Stimulated activated naive B cell treated with anti-CD40 and anti-IgM and Interleukin-4, amounts not matched to agents 10 μg/mL and 1 μg/mL and 100 μg/mL, for 72 hours (primary cell): ENCODE data around the gene GPR142.
"Not testable (repeated sequence)": the region's sequence is repeated elsewhere in the genome, so short reads cannot be mapped to it uniquely, and the experiment has no call there.

ENCODE experiments used
- ATAC-seq, 2 donors: fragments of 150-1000 bp; cut with Tn5 transposase; replicated peaks; 2 replicates each; pipeline ENCODE4 v1.10.0; 2021; ENCODE audit warnings: moderate library complexity in 1 of 2
- DNase-seq: peaks from one replicate; pipeline ENCODE4 v3.0.0; 2021
- H3K27ac Mint-ChIP-seq: one replicate; pipeline ENCODE4 v1.8.0; 2022; ENCODE audit warnings: mild to moderate bottlenecking, mixed read lengths
- H3K27me3 Mint-ChIP-seq, 2 donors: one replicate each; pipeline ENCODE4 v1.8.0; 2022; ENCODE audit warnings: mixed read lengths in 2 of 2
- H3K36me3 Mint-ChIP-seq, 2 donors: one replicate each; pipeline ENCODE4 v1.8.0; 2022; ENCODE audit warnings: mixed read lengths in 2 of 2, mild to moderate bottlenecking in 1 of 2
- H3K4me1 Mint-ChIP-seq, 2 donors: one replicate each; pipeline ENCODE4 v1.8.0; 2022; ENCODE audit warnings: mixed read lengths in 2 of 2, mild to moderate bottlenecking in 1 of 2
- H3K4me3 Mint-ChIP-seq, 2 donors: one replicate each; pipeline ENCODE4 v1.8.0; 2022; ENCODE audit warnings: mild to moderate bottlenecking in 2 of 2, mixed read lengths in 2 of 2, moderate library complexity in 1 of 2
- H3K9me3 Mint-ChIP-seq, 2 donors: one replicate each; pipeline ENCODE4 v1.8.0; 2022; ENCODE audit warnings: mixed read lengths in 2 of 2, mild to moderate bottlenecking in 1 of 2

The GPR142 gene

DNA sequence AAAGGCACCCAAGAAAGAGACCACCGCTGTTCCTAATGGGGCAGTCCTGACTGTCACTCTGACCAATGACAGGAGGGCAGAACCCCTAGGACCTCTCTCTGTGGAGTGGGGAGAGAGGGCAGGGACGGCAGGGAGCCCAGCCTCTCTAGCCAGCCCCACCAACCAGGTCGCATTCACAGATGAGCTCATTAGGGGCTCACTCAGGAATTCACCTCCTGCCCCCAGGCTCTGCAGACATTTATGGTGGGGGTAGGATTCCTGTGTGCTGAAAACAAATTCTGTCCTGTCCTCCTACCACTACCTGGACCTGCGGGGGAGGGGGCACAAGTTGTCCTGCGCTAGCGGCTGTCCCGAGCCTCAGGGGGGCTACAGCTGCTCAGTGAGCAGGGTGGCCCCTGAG lies 36.9 kb downstream of the GPR142 start:
- H3K9me3 Mint-ChIP-seq: peaks cover 3 to 10% of the 10 kb centered on the region in 2 donors
- peaks cover 0 to 4% of the 10 kb centered on the region in 2 donors for H3K4me1 Mint-ChIP-seq
- H3K4me3 Mint-ChIP-seq: no peak overlapping the region
- no peak for ATAC-seq
- H3K27me3 Mint-ChIP-seq: peaks cover 19 to 28% of the 10 kb centered on the region in 2 donors
- DNase-seq: no peak
- no peak overlapping the region for H3K27ac Mint-ChIP-seq
- H3K36me3 Mint-ChIP-seq: peaks cover 0 to 2% of the 10 kb centered on the region in 2 donors

DNA sequence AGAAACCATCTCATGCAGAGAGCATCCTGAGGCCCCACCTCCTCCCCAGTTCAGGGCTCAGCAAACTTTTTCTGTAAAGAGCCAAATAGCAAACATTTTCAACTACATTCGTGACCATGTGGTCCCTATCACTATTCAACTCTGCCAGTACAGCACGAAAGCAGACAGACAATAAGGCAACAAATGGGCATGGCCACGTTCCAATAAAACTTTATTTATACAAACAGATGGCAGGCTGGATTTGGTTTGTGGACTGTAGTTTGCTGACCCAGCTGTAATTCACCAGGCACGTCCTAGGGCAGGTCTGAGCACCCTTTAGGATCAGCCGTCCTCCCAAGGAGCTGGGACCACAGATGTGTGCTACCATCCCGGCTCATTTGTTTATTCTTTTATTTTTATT lies 37.5 kb downstream of the GPR142 start:
- Mint-ChIP-seq H3K4me1 (peaks cover 0 to 4% of the 10 kb centered on the region in 2 donors), H3K4me3 (no peak overlapping the region), H3K36me3 (peaks cover 0 to under 1% of the 10 kb centered on the region in 2 donors), H3K27me3 (peaks cover 13 to 28% of the 10 kb centered on the region in 2 donors), H3K27ac (no peak overlapping the region), H3K9me3 (peaks cover under 1 to 6% of the 10 kb centered on the region in 2 donors)
- no peak for DNase-seq
- no peak for ATAC-seq

DNA sequence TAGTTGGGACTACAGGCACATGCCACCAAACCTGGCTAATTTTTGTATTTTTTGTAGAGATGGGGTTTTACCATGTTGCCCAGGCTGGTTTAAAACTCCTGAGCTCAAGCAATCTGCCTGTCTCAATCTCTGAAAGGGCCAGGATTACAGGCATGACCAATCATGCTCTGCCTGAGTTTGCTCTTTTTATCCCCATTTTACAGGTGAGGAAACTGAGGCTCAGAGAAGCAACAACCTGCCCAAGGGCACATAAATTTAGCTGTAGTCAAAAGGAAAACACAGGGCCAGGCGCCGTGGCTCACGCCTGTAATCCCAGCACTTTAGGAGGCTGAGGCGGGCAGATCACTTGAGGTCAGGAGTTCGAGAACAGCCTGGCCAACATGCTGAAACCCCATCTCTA lies 38.0 kb downstream of the GPR142 start:
- ATAC-seq, H3K36me3 Mint-ChIP-seq, H3K9me3 Mint-ChIP-seq, H3K4me1 Mint-ChIP-seq, DNase-seq, H3K4me3 Mint-ChIP-seq, H3K27ac Mint-ChIP-seq: not testable (repeated sequence)
- peaks cover 13 to 28% of the 10 kb centered on the region in 2 donors for H3K27me3 Mint-ChIP-seq

DNA sequence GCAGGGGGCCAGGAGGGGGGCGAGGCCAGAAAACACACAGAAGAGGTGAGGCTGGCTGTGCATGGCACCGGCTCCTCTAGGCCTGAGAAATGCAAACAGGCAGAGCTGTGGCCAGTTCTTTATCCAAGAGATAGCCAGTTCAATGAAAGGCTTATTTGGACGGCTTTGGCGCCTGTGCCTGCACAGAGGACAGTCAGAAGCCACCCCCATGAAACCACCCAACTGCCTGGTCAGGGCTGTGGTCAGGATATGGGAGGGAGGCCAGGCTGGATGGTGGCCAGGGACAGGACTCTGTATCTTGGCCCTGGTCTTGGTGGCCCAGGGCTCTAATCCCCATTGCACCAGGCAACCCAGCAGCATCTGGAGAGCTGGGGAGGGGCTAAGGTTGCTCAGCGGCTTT lies 40.1 kb downstream of the GPR142 start:
- Mint-ChIP-seq H3K9me3 (peaks cover 0 to 1% of the 10 kb centered on the region in 2 donors), H3K4me1 (peaks cover 0 to 4% of the 10 kb centered on the region in 2 donors), H3K27ac (no peak overlapping the region), H3K36me3 (peaks cover 0 to 5% of the 10 kb centered on the region in 2 donors), H3K27me3 (peaks cover 23 to 28% of the 10 kb centered on the region in 2 donors), H3K4me3 (no peak overlapping the region)
- no peak for ATAC-seq
- DNase-seq: no peak

DNA sequence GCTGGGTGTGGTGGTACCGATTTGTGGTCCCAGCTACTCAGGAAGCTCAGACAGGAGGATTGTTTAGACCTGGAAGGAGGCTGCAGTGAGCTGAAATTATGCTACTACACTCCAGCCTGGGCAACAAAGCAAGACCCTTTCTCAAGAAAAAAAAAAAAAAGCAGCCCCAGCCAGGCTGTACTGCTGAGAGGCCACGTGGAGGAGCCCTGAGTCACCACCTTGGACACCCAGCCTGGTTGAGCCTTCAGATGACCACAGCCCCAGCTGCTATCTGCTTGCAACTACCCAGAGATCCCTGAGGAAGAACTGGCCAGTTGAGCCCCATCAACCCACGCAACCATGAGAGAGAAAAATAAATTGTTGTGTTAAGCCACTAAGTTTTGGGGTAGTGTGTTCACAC lies 41.0 kb downstream of the GPR142 start:
- Mint-ChIP-seq H3K27ac (no peak overlapping the region), H3K4me3 (no peak overlapping the region), H3K4me1 (peaks cover under 1 to 4% of the 10 kb centered on the region in 2 donors), H3K36me3 (peaks cover 0 to 5% of the 10 kb centered on the region in 2 donors), H3K9me3 (peaks cover 0 to 1% of the 10 kb centered on the region in 2 donors), H3K27me3 (peaks cover 23 to 28% of the 10 kb centered on the region in 2 donors)
- DNase-seq (no peak), ATAC-seq (no peak)

DNA sequence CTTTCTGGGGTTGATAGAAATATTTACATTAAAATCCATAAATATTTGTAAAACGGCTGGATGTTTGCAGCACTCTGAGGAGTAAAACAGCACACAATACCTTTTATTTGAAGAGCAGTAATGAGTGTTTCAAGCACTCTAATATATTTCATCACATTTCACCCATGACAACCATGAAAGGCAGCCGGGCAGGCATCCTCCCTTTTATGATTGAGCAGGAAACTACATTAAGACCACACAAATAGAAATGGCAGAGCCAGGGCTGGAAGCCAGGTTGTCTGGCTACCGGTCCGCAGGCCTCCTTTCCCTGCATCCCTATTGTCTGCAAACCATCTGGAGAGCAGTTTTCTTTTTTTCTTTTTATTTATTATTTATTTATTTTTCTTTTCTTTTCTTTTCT lies 41.5 kb downstream of the GPR142 start:
- H3K36me3 Mint-ChIP-seq: peaks cover 0 to 5% of the 10 kb centered on the region in 2 donors
- no peak for DNase-seq
- H3K9me3 Mint-ChIP-seq: peaks cover 0 to 1% of the 10 kb centered on the region in 2 donors
- no peak for ATAC-seq
- peaks cover 5 to 9% of the 10 kb centered on the region in 2 donors for H3K4me1 Mint-ChIP-seq
- no peak overlapping the region for H3K4me3 Mint-ChIP-seq
- H3K27me3 Mint-ChIP-seq: peaks cover 19 to 24% of the 10 kb centered on the region in 2 donors
- H3K27ac Mint-ChIP-seq: no peak overlapping the region

DNA sequence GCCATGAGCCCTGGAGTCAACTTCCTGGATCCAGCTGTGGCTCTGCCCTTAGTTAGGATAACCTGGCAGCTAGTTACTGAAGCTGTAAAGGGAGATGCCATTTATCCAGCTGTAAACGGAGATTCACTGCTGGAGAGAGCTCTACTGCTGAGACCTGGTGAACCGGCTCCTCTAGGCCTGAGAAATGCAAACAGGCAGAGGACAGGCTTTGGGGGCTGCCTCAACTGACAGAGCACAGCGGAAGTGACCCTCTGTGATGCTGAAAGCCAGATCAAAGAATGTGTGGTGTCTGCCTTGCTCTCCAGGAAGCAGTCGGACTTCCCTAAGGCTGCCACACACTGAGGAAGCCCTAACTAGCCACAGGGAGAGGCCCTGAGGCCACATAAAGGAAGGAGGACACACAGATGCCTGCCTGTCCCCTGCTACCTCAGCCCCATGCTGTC lies 42.7 kb downstream of the GPR142 start:
- Mint-ChIP-seq H3K36me3 (peaks cover 0 to 5% of the 10 kb centered on the region in 2 donors), H3K27me3 (peaks cover 14% of the 10 kb centered on the region in 2 donors), H3K27ac (no peak overlapping the region), H3K4me3 (no peak overlapping the region), H3K4me1 (peaks cover 11 to 17% of the 10 kb centered on the region in 2 donors), H3K9me3 (peaks cover 0 to 1% of the 10 kb centered on the region in 2 donors)
- ATAC-seq: no peak
- DNase-seq: no peak

DNA sequence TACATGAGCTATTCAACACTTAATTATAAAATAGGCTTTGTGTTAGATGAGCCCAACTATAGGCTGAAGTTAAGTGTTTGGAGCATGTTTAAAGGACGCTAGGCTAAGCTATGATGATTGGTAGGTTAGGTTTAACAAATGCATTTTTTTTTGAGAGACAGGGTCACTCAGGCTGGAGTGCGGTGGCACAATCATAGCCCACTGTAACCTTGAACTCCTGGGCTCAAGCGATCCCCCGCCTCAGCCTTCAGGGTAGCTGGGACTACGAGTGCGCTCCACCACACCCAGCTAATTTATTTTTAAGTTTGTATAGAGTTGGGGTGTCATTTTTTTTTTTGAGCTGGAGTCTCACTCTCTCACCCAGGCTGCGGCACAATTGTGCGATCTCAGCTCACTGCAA lies 45.3 kb downstream of the GPR142 start:
- H3K36me3 Mint-ChIP-seq: peaks cover 0 to 5% of the 10 kb centered on the region in 2 donors
- H3K4me3 Mint-ChIP-seq: no peak overlapping the region
- no peak overlapping the region for H3K27ac Mint-ChIP-seq
- DNase-seq (no peak), ATAC-seq (no peak)
- H3K4me1 Mint-ChIP-seq: peaks cover 19 to 32% of the 10 kb centered on the region in 2 donors
- H3K27me3 Mint-ChIP-seq: peaks cover 0 to 14% of the 10 kb centered on the region in 2 donors
- H3K9me3 Mint-ChIP-seq: peaks cover 0 to 1% of the 10 kb centered on the region in 2 donors

DNA sequence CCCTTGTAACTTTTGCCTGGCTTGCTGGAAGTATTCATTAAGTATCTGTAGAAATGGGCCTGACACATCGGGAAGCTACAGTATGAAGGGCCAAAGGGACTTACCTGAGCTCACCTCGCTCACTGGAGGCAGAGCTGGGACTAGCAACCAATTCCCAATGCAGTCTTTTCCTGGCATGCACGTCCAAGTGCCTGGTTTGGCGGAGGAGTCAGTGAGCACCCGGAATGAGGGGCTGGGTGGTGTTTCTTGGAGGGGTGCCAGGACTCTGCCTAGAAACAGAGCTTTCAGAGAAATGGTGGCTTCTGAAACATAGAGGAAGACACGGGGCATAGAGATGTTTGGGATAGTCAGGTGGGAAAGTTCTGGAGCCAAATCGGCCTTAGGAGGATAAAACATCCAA lies 46.2 kb downstream of the GPR142 start:
- no peak for ATAC-seq
- peaks cover 0 to 5% of the 10 kb centered on the region in 2 donors for H3K36me3 Mint-ChIP-seq
- peaks cover 0 to 1% of the 10 kb centered on the region in 2 donors for H3K9me3 Mint-ChIP-seq
- H3K27me3 Mint-ChIP-seq: peaks cover 0 to 17% of the 10 kb centered on the region in 2 donors
- no peak overlapping the region for H3K4me3 Mint-ChIP-seq
- H3K27ac Mint-ChIP-seq: no peak overlapping the region
- DNase-seq: no peak
- H3K4me1 Mint-ChIP-seq: peaks cover 21 to 34% of the 10 kb centered on the region in 2 donors

DNA sequence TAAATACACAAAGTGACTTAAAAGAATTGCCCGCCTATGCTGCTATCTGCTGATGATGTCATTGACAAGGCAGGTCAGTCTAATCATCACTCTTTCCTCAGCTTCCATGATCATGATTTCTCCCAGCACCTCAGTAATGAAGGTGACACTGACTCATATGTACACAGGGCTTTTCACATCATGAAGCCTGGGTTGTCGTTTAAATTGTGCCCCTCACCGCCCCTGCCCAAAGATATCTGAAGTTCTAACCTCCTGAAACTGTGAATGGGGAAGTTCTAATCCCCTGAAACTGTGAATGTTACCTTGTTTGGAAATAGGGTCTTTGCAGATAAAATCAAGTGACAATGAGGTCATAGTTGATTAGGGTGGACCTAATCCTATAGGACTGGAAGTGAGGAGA lies 47.2 kb downstream of the GPR142 start:
- Mint-ChIP-seq H3K27ac (peak overlapping the region; percentile 22), H3K4me1 (peaks cover 21 to 34% of the 10 kb centered on the region in 2 donors), H3K27me3 (peaks cover 4 to 19% of the 10 kb centered on the region in 2 donors), H3K4me3 (no peak overlapping the region), H3K9me3 (peaks cover 0 to 1% of the 10 kb centered on the region in 2 donors), H3K36me3 (peaks cover 0 to 5% of the 10 kb centered on the region in 2 donors)
- DNase-seq (no peak), ATAC-seq (peak; percentile 62 to 71)

DNA sequence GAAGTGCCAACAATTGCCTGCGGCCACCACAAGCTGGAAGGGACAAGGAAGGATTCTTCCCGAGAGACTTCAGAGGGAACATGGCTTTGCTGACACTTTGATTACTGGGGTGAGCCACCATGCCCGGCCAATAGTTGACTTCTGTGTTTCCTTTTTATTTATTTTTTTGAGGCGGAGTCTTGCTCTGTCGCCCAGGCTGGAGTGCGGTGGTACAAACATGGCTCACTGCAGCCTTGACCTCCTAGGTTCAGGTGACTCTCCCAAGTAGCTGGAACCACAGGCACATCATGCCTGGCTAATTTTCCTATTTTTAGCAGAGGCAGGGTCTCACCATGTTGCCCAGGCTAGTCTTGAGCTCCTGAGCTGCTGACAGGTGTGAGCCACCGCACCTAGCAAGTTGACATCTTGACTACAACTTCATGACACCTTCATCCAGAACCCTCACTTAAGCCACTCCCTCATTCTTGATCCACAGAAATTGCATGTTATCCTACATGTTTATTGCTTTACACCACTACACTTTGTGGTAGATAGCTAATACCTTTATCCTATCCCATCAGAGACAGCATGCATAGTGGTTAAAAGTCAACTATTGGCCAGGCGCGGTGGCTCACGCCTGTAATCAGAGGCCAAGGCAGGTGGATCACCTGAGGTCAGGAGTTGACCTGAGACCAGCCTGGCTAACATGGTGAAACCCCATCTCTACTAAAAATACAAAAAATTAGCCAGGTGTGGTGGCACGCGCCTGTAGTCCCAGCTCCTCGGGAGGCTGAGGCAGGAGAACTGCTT lies 48.5 kb downstream of the GPR142 start:
- DNase-seq (no peak), ATAC-seq (no peak)
- H3K27ac Mint-ChIP-seq: no peak overlapping the region

DNA sequence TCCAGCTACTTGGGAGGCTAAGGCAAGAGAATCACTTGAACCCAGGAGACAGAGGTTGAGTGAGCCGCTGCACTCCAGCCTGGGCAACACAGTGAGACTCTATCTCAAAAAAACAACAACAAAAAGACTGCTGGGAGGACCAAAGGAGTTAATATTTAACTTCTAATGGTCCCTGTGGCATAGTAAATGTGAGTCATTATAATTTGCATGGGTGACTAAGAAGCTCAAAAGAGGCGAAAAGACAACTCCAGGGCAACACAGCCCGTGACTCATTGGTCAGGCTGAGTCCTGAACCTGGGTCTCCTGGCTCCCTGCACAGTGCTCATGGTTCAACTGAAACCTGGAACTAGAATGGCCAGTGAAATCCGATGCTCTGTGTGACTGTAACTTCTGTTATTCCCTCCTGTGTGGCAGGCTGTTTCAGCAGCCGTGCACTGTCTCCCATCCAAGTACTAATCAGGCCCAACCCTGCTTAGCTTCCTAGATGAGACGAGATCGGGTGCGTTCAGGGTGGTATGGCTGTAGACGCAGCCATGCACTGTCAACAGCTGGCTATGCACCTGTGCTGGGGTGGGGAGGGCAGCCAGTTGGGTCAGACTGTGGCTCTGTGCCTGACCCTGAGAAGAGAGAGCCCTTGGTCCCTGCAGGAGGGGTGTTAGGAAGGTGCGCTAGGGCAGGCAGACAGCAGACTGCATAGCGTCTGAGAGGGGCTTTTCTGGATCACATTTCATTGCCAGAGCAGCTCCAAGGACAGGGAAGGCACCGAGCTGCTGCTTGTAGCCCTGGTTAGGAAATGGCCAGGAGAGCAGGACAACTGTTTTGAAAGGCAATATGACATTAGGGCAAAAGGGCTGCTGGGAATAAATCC lies 50.1 kb downstream of the GPR142 start:
- DNase-seq (no peak), ATAC-seq (peak; percentile 91 to 94)
- H3K27me3 Mint-ChIP-seq: peaks cover 8 to 11% of the 10 kb centered on the region in 2 donors
- H3K9me3 Mint-ChIP-seq: peaks cover under 1% of the 10 kb centered on the region in 2 donors
- H3K4me3 Mint-ChIP-seq: peak overlapping the region in 1 of 2 donors; percentile 1
- H3K4me1 Mint-ChIP-seq: peaks cover 21 to 34% of the 10 kb centered on the region in 2 donors
- H3K36me3 Mint-ChIP-seq: peaks cover 0 to 1% of the 10 kb centered on the region in 2 donors
- peak overlapping the region; percentile 80 for H3K27ac Mint-ChIP-seq

More for the DNA sequence above, 48.5 kb downstream of the GPR142 start:
- H3K36me3 Mint-ChIP-seq: peaks cover 0 to under 1% of the 10 kb centered on the region in 2 donors
- H3K4me1 Mint-ChIP-seq: peaks cover 21 to 34% of the 10 kb centered on the region in 2 donors
- H3K27me3 Mint-ChIP-seq: peaks cover 4 to 15% of the 10 kb centered on the region in 2 donors
- H3K9me3 Mint-ChIP-seq: peaks cover 0 to under 1% of the 10 kb centered on the region in 2 donors
- H3K4me3 Mint-ChIP-seq: no peak overlapping the region

DNA sequence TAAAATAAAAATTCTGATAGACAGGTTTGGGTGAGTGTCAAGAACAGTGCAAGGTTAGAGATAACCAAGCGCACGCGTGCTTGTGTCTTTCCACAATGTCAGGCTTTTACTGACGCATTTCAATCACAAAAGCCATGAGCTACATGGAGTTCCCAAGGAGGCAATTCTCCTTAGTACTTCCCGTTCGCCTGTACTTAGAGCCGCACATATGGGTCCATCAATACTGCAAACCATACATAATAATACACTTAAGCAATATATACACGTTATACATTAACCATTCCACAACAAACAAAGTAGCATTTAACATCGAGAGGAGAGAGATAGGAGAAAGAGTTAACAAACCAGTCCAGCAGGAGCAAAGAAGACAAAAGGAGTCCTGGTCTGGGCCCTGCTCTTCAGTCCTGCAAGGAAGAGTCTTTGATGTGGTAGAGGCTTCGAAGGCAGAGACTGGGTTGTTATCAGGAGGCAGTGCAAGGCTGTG lies 52.7 kb downstream of the GPR142 start:
- Mint-ChIP-seq H3K27me3 (peaks cover 18 to 25% of the 10 kb centered on the region in 2 donors), H3K9me3 (peaks cover 3 to 4% of the 10 kb centered on the region in 2 donors), H3K36me3 (peaks cover 0 to 4% of the 10 kb centered on the region in 2 donors), H3K4me1 (peaks cover 10 to 22% of the 10 kb centered on the region in 2 donors), H3K27ac (no peak overlapping the region), H3K4me3 (no peak overlapping the region)
- ATAC-seq: no peak
- DNase-seq: no peak
